Measurements from ENCODE around the gene SLC4A4. TPM values are rescaled to one million over a fixed set of nuclear protein-coding genes. Genes with fewer than 3 reads are reported as not detected.

Gene SLC4A4
- total and polyA plus RNA-seq, 2 of the 13 experiments (the other 11 are each of a cell fraction or from before 2014, with no cell fraction given) = 0.01 TPM; not detected in 1

DNA sequence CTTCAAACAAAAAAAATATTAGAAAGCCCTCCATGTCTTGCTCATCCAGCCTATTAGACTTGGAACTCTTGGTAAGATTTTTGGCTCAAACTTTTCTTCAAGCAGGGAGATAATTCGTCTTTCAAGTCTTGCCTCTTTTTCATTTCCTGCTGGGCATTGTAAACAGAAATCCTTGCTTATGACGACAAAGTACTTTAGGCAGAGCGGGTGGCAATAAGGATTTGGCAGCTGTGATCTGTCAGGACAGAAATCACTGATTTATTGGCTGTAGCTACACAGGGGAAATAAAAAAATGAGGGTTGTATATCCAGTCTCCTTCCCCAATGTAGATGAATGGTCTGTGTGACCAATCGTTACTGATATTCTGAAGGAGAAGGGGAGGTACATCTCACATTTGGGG lies 121.6 kb downstream of the SLC4A4 start:
- Histone ChIP-seq H3K36me3 (replicated peaks in 1 of 2; ENCODE audit: control insufficient read depth in 1 of 2, insufficient read depth in 2 of 2, low read length in 2 of 2) (no peaks in the 10 kb centered on the region), H3K27ac (ENCODE audit: extremely low read length, insufficient read depth, low read length) (no peak overlapping the region), H3K9me3 (ENCODE audit: low read length) (no peaks in the 10 kb centered on the region), H3K9ac (ENCODE audit: insufficient read depth, low read depth, low read length) (no peak overlapping the region), H2AFZ (ENCODE audit: low read length) (no peak overlapping the region), H3K4me3 (replicated peaks in 1 of 3; ENCODE audit: insufficient read depth in 1 of 3, low read depth in 2 of 3, low read length in 3 of 3) (no peak overlapping the region), H3K79me2 (ENCODE audit: insufficient read depth, low read length) (no peaks in the 10 kb centered on the region), H4K20me1 (ENCODE audit: insufficient read depth, low read length) (no peaks in the 10 kb centered on the region), H3K4me2 (ENCODE audit: low read depth, low read length) (no peak overlapping the region), H3K4me1 (ENCODE audit: insufficient read depth, low read length) (no peaks in the 10 kb centered on the region), H3K27me3 (ENCODE audit: control insufficient read depth in 1 of 2, insufficient read depth in 2 of 2, low read length in 2 of 2) (no peaks in the 10 kb centered on the region)
- DNase-seq (ENCODE audit: low spot score) (no peak), ATAC-seq (no peak), FAIRE-seq (no peak)
- no TSS peak for BruUV-seq (replicated peaks)
- in situ Hi-C loops (cut with HindIII; ENCODE audit: extremely low pct_ligation_motif_present, low pct_unique_long_range_greater_than_20kb) = no loop called here
- TF ChIP-seq JARID2 (CRISPR knock-in tag; IDR thresholded peaks at IDR 0.05; ENCODE audit: insufficient replicate concordance) = no peak
- no peak for TF ChIP-seq ZNF230 (CRISPR knock-in tag; IDR thresholded peaks at IDR 0.05)
- TF ChIP-seq ZNF781 (CRISPR knock-in tag; IDR thresholded peaks at IDR 0.05; ENCODE audit: borderline replicate concordance, not compliant biosample characterization) = no peak
- no peak for TF ChIP-seq ZNF44 (CRISPR knock-in tag; IDR thresholded peaks at IDR 0.05)
- no peak for TF ChIP-seq SIX4 (CRISPR knock-in tag; IDR thresholded peaks at IDR 0.05)
- no peak for TF ChIP-seq ZNF556 (CRISPR knock-in tag; IDR thresholded peaks at IDR 0.05; ENCODE audit: borderline replicate concordance)
- TF ChIP-seq RCOR2 (CRISPR knock-in tag; IDR thresholded peaks at IDR 0.05) = no peak
- TF ChIP-seq ZNF646 (CRISPR knock-in tag; IDR thresholded peaks at IDR 0.05) = no peak
- TF ChIP-seq NAIF1 (CRISPR knock-in tag; IDR thresholded peaks at IDR 0.05; ENCODE audit: borderline replicate concordance) = no peak
- TF ChIP-seq KDM6A (CRISPR knock-in tag; IDR thresholded peaks at IDR 0.05; ENCODE audit: low read depth) = no peak
- no peak for TF ChIP-seq ZFP90 (CRISPR knock-in tag; IDR thresholded peaks at IDR 0.05; ENCODE audit: borderline replicate concordance)
- TF ChIP-seq, protein P1, sequence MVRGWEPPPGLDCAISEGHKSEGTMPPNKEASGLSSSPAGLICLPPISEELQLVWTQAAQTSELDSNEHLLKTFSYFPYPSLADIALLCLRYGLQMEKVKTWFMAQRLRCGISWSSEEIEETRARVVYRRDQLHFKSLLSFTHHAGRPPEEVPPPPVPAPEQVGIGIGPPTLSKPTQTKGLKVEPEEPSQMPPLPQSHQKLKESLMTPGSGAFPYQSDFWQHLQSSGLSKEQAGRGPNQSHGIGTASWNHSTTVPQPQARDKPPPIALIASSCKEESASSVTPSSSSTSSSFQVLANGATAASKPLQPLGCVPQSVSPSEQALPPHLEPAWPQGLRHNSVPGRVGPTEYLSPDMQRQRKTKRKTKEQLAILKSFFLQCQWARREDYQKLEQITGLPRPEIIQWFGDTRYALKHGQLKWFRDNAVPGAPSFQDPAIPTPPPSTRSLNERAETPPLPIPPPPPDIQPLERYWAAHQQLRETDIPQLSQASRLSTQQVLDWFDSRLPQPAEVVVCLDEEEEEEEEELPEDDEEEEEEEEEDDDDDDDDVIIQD (CRISPR knock-in tag; IDR thresholded peaks at IDR 0.05; ENCODE audit: low read depth) = no peak
- TF ChIP-seq, protein P2, sequence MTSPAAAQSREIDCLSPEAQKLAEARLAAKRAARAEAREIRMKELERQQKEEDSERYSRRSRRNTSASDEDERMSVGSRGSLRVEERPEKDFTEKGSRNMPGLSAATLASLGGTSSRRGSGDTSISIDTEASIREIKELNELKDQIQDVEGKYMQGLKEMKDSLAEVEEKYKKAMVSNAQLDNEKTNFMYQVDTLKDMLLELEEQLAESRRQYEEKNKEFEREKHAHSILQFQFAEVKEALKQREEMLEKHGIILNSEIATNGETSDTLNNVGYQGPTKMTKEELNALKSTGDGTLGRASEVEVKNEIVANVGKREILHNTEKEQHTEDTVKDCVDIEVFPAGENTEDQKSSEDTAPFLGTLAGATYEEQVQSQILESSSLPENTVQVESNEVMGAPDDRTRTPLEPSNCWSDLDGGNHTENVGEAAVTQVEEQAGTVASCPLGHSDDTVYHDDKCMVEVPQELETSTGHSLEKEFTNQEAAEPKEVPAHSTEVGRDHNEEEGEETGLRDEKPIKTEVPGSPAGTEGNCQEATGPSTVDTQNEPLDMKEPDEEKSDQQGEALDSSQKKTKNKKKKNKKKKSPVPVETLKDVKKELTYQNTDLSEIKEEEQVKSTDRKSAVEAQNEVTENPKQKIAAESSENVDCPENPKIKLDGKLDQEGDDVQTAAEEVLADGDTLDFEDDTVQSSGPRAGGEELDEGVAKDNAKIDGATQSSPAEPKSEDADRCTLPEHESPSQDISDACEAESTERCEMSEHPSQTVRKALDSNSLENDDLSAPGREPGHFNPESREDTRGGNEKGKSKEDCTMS (CRISPR knock-in tag; conservative IDR thresholded peaks at IDR 0.05) = no peak
- no peak for TF ChIP-seq ZEB1 (IDR thresholded peaks at IDR 0.05; ENCODE audit: insufficient replicate concordance, low read depth)
- TF ChIP-seq RARG (CRISPR knock-in tag; IDR thresholded peaks at IDR 0.05; ENCODE audit: low read depth) = no peak
- ChIA-PET POLR2A (no interaction called here), CTCF (ENCODE audit: low intra/inter-chr PET ratio, low total read pairs) (no interaction called here)
- intact Hi-C loops (cut with micrococcal nuclease; ENCODE audit: unreplicated experiment) = no loop called here
- 27% methylated on average over 4 of the region's 4 CpGs for WGBS (ENCODE audit: low lambda C conversion rate)

Data from HepG2 (cell line).